ENCODE measurements around the gene HDLBP. TPM values are rescaled to one million over a fixed set of nuclear protein-coding genes. Genes with fewer than 3 reads are reported as not detected.

HDLBP gene
- total RNA-seq, 1 experiment from 2014 or later = 908 TPM

GRCh38 chr2:241189093-241189855 is 126.2 kb downstream of the HDLBP start:
- Histone ChIP-seq H2AFZ (no peak overlapping the region), H3K9me2 (ENCODE audit: insufficient read depth) (no peaks in the 10 kb centered on the region), H3K4me2 (no peak overlapping the region), H3K79me2 (ENCODE audit: low read depth) (no peaks in the 10 kb centered on the region), H3K27ac (no peak overlapping the region), H4K20me1 (ENCODE audit: insufficient read depth) (no peaks in the 10 kb centered on the region), H3K4me1 (replicated peaks; ENCODE audit: insufficient read depth) (no peaks in the 10 kb centered on the region), H3K9me3 (ENCODE audit: insufficient read depth, low read depth) (no peaks in the 10 kb centered on the region), H3F3A (ENCODE audit: insufficient read depth, low read depth) (peaks cover 4% of the 10 kb centered on the region; the same call in 1 of the 2 replicates), H3K4me3 (no peak overlapping the region), H3K36me3 (ENCODE audit: low read depth) (no peaks in the 10 kb centered on the region), H3K27me3 (ENCODE audit: insufficient read depth, low read depth) (peaks cover 40% of the 10 kb centered on the region)
- intact Hi-C loops (cut with micrococcal nuclease; ENCODE audit: unreplicated experiment) = no loop called here
- ChIA-PET CTCF (no interaction called here), POLR2A (ENCODE audit: unreplicated experiment) (interaction anchor here (0.5 kb wide), 1 partner anchor 283 kb away, joined by 3 read pairs; the partner anchor contains the start of gene CROCC2)
- no TSS peak for BruUV-seq (replicated peaks)
- TF ChIP-seq CTCF (conservative IDR thresholded peaks at IDR 0.05) = no peak
- no peak for TF ChIP-seq EZH2 (IDR thresholded peaks at IDR 0.05; ENCODE audit: low read depth)
- no peak for DNase-seq

- no peak within 1 kb of the TSS for H3K4me3 ChIP-seq
- H3F3A ChIP-seq (ENCODE audit: insufficient read depth, low read depth) = peaks cover 4% of the 10 kb centered on the region; the same call in 1 of the 2 replicates
- peak in 1 of 2 experiments; percentile 56 for DNase-seq
- H3K36me3 ChIP-seq (ENCODE audit: low read depth) = no peaks in the 10 kb centered on the region
- no peaks in the 10 kb centered on the region for H3K4me1 ChIP-seq (replicated peaks; ENCODE audit: insufficient read depth)
- no TSS peak for BruUV-seq (replicated peaks)
- no peak within 1 kb of the TSS for H2AFZ ChIP-seq
- intact Hi-C loops (cut with micrococcal nuclease; ENCODE audit: unreplicated experiment) = no loop called here
- CTCF ChIA-PET = no interaction called here
- H3K79me2 ChIP-seq (ENCODE audit: low read depth) = no peaks in the 10 kb centered on the region
- no peak within 1 kb of the TSS for H3K27ac ChIP-seq
- H4K20me1 ChIP-seq (ENCODE audit: insufficient read depth) = no peaks in the 10 kb centered on the region
- no peaks in the 10 kb centered on the region for H3K9me2 ChIP-seq (ENCODE audit: insufficient read depth)
- TF ChIP-seq EZH2 (IDR thresholded peaks at IDR 0.05; ENCODE audit: low read depth) (no peak), CTCF (conservative IDR thresholded peaks at IDR 0.05) (no peak)
- no peaks in the 10 kb centered on the region for H3K9me3 ChIP-seq (ENCODE audit: insufficient read depth, low read depth)
- H3K4me2 ChIP-seq = no peak within 1 kb of the TSS
- H3K27me3 ChIP-seq (ENCODE audit: insufficient read depth, low read depth) = peaks cover 40% of the 10 kb centered on the region
- POLR2A ChIA-PET (ENCODE audit: unreplicated experiment) = no interaction called here
Observed at GRCh38 chr2:241188361-241189092, 126.9 kb downstream of the HDLBP start, which contains the start of gene ANO7. ANO7 (plus strand) TSS chr2:241188677; CDS start chr2:241190064, 1,387 bp downstream.

GRCh38 chr2:241187918-241188234 is 127.6 kb downstream of the HDLBP start:
- no peaks in the 10 kb centered on the region for H3K9me2 ChIP-seq (ENCODE audit: insufficient read depth)
- H3K79me2 ChIP-seq (ENCODE audit: low read depth) = no peaks in the 10 kb centered on the region
- no peak overlapping the region for H3K4me2 ChIP-seq
- DNase-seq = no peak
- BruUV-seq (replicated peaks) = no TSS peak
- no peak overlapping the region for H2AFZ ChIP-seq
- 0 out of 2 replicates have a peak, but pooled peaks cover 2% of the 10 kb centered on the region for H3K36me3 ChIP-seq (ENCODE audit: low read depth)
- CTCF ChIA-PET = no interaction called here
- H4K20me1 ChIP-seq (ENCODE audit: insufficient read depth) = no peaks in the 10 kb centered on the region
- no peak overlapping the region for H3K4me3 ChIP-seq
- H3K27me3 ChIP-seq (ENCODE audit: insufficient read depth, low read depth) = peaks cover 40% of the 10 kb centered on the region
- H3K27ac ChIP-seq = no peak overlapping the region
- no peaks in the 10 kb centered on the region for H3K9me3 ChIP-seq (ENCODE audit: insufficient read depth, low read depth)
- peaks cover 4% of the 10 kb centered on the region; the same call in 1 of the 2 replicates for H3F3A ChIP-seq (ENCODE audit: insufficient read depth, low read depth)
- POLR2A ChIA-PET (ENCODE audit: unreplicated experiment) = no interaction called here
- no peak for TF ChIP-seq EZH2 (IDR thresholded peaks at IDR 0.05; ENCODE audit: low read depth)
- TF ChIP-seq CTCF (conservative IDR thresholded peaks at IDR 0.05) = no peak
- intact Hi-C loops (cut with micrococcal nuclease; ENCODE audit: unreplicated experiment) = no loop called here
- no peaks in the 10 kb centered on the region for H3K4me1 ChIP-seq (replicated peaks; ENCODE audit: insufficient read depth)

Data from PC-9 (cell line).